Skin of body (tissue), 2 donors: ENCODE measurements around the gene CNOT6L. TPM values are rescaled to one million over a fixed set of nuclear protein-coding genes. Genes with fewer than 3 reads are reported as not detected.
"Not testable (repeated sequence)": the region's sequence is repeated elsewhere in the genome, so short reads cannot be mapped to it uniquely, and the experiment has no call there.

ENCODE experiments used
- DNase-seq: peaks from one replicate; lab custom pipeline; 2025; lab: John Stamatoyannopoulos, UW
- total RNA-seq: library from RNA; depleted of rRNA; stranded (reverse); fragments of >200 nt; gene quantifications from one replicate; pipeline ENCODE4 v1.2.3, GENCODE V29; 2014

Gene CNOT6L
- total RNA-seq, 1 donor from 2014 or later, result 39.3 TPM

GRCh38 chr4:77782102-77782835 lies 36.9 kb downstream of the CNOT6L start:
- no peak for DNase-seq

DNA sequence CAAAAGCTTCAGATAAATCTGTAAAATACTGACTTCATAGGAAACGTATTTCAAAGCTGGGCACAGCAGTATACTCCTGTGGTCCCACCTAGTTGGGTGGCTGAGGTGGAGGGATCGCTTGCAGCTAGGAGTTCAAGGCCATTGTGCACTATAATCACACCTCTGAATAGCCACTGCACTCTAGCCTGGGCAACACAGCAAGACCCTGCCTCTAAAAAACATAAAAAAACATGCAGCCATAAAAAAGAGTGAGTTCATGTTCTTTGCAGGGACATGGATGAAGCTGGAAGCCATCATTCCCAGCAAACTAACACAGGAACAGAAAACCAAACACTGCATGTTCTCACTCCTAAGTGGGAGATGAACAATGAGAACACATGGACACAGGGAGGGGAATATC lies 38.4 kb downstream of the CNOT6L start:
- not testable (repeated sequence) for DNase-seq

DNA sequence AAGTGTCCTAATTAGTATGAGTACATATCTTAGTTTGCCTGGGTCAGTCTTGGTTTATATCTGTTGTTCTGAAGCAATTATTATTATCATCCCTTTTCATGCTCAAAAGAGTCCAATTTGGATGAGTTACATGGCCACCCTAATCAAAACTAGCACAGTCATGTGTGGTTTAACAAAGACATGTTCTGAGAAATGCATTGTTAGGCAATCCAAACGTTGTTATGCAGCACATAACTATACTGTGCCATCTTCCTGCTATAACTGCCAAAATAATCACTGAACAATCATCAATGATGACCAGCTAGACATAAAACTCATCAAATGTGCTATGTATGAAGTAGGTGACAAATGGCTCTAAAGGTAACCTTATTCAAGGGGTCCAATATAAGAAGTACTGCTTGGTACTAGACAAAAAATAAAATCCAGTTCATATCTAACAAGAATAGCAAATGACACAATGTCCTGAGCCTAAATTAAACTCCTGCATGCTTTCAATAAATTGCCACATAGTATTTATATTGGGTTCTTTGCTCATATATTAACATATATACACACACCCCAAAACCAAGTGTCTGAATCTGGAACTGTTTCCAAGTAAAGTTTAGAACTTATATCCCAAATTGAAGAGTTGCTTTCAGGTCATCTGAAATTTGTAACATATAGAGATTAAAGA lies 41.9 kb downstream of the CNOT6L start:
- no peak for DNase-seq

DNA sequence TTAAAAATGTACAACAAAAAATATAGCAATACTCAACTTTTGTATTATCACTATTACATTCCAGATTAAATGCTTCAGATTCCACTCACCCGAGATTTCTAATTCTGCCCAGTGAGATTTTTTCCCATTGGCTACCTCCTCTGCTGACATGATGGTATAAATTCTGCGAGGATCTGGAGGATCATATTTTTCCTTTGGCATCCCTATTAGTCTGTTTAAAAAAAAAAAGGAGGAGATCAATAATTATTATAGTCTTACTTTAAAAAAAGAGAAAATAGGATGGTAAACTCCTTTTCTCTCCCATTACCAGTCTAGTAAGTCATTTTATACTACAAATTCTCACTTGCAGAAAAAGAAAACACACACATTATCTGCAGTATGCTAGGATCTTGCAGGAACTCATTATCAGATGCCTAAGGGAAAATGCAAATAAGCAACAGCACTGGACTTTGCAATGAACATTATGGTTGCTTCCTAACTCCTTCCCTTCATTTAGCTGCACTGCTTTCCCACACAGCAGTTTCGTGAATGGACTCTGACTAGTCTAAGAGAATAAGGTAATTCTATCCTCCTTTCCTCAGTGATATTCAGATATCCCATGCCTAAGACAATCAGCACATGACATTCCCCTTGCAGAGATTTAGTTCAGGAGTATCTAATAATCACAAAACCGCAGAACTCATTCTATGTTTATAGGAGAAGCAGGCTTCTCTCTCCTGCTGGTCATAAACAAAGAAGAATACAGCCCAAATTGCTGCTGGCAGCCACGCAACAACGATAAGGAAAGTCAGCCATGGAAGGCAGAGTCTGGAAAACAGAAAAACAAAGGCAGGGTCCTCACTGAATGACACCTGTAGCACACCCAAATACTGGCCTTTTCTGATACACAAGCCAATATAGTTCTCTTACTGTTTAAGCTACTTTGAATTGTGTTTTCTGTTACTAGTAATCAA lies 42.7 kb downstream of the CNOT6L start:
- no peak for DNase-seq

DNA sequence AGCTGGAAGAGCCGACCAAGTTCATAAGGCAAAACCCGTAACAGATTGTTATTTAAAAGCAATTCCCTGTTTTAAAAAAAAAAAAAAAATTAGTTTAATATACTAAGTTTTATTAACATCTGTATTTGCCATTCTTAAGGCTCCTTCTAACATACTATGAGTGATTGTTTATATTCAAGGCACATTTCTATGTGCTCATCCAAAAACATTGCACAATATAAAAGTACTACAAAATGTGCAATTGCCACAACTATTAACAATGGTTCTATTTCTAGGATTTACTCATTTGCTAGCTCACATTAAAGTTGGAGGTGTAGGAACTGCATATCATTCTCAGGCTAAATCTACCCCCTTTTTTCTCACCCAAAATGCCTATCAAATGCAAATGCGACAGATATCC lies 46.1 kb downstream of the CNOT6L start:
- no peak for DNase-seq

DNA sequence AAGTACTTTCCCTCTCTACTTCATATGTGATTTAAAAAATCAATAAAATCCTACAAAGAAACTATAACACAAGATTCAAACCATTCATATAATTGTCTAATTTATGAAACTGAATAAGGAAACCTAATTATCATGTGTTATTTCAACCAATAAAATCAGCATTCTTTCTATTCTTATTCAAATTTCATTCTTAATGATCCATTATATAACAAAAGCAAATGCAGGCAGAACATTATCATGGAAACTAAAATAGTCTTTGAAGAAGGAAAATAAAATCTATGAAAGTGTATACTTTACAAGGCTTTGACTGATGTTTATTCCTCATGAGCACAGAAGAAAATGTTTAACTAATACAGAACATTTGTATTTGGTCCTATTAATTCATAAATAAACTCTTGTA lies 47.6 kb downstream of the CNOT6L start:
- no peak for DNase-seq

DNA sequence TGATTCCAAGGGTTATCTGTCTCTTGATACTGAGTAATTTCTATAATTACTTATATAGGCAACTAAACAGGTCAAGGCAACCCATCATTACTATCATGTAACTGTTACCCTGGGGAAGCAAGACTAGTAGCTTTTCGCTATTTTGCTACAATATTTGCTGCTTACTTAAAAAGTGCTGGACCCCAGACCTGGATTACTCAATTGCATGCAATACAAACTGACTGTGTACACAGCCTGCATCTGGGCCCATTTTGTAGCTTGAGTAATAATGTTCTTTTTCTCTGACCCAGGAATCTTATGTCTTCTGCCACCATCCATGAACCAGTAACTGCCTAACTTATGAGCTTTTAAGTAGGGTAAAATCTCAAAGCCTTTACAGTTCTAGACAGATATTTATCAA lies 53.4 kb downstream of the CNOT6L start:
- DNase-seq, result no peak

DNA sequence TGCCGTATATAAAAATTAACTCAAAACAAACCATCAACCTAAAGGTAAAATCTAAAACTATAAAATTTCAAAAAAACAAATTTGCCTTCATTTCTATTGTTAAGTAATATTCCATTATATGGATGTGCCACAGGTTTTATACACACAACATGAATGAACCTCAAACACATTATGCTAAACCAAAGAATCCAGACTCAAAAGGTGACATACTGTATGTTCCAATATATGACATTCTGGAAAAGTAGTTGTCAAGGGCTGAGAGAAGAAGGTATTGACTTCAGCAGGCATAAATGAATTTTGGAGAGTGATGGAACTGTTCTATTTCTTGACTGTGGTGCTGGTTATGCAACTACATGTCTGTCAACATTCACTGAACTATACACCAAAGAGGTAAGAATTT lies 56.6 kb downstream of the CNOT6L start:
- DNase-seq, result no peak

- no peak for DNase-seq
Measured at GRCh38 chr4:77761595-77761994, 57.6 kb downstream of the CNOT6L start.

DNA sequence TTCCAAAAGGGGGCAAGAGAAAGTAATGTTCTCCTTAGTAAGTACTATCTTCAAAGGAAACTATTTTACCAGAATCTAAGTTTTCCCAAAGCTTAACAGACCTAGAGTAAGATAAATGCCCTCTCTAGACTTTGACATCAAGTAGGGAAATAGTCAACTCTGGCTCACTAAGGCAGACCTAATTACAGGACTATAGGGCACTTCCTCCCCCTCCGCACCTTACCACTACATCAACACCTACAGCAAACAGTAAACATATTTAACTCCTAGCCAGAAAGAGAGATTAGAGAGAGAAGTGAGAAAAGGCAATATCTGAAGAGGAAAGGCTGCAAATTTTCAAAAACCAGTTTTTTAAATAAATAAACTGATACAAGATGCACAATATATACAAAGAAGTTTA lies 60.4 kb downstream of the CNOT6L start:
- no peak for DNase-seq

DNA sequence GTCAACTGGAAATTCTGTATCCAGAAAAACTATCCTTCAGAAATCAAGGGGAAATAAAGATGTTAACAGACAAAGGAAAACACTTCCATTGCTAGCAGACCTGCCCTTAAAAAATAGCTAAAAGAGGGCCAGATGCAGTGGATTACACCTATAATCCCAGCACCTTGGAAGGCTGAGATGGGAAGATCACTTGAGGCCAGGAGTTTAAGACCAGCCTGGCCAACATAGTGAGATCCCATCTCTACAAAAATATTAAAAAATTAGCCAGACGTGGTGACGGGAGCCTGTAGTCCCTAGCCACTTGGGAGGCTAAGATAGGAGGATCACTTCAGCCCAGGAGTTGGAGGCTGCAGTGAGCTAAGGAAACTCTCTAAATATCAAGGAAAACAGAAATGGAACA lies 67.4 kb downstream of the CNOT6L start:
- DNase-seq, result no peak

DNA sequence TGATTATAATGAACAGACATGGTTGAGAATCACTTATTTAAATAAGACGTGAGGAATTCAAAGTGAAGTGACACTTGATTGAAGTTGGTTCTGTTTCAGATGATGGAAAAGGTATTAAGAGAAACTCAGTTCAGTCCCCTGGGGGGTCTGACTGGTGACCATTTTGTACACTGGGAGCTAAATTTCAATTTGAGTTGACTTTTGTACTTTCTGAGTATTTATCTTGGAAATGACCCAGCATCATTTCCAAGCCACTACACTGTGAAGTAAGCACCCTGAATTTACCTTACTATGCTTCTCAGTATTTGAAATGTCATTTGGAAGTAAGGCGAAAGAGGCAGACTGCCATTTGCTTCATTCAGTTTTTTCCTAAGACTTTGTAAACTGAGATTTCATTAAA lies 73.4 kb downstream of the CNOT6L start:
- no peak for DNase-seq

DNA sequence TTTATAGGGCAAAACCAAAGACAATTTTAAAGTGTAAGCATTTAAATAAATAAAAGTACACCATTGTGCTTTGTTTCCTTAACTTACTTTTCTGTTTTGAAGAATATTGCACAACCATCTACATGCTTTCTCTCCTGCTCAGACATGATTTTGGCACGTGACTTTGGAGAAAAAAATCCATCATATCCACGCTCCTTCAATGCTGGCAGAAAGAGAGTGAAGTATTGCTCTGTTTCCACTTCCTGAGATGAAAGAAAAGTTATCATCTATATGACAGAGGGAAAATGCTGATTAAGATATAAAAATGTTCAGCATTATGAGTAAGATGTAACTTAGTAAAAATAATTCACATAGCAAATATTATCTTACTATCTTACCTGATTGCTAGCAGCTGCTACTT lies 77.1 kb downstream of the CNOT6L start:
- DNase-seq, result no peak

- DNase-seq, result no peak
Measured at GRCh38 chr4:77740480-77740879, 78.7 kb downstream of the CNOT6L start.

DNA sequence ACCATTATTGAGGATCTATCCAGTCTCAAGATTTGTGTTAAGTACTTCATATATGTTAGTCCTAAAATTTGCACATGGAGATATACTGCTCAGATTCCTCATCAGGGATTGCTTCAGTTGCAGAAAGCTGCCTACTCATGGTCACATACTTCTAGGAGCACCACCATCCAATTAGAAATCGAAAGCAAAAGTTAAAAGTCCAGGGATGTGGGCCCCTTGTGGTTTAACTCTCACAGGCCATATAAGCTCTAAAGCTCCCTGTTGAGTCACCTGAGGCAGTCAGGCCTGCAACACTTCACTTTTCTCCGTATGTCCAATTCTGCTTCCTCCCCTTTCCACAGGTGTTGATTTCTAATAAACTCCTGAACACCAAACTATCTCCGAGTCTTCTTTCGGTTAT lies 84.2 kb downstream of the CNOT6L start:
- no peak for DNase-seq

- DNase-seq, result no peak
Measured at GRCh38 chr4:77731656-77732055, 87.5 kb downstream of the CNOT6L start.

DNA sequence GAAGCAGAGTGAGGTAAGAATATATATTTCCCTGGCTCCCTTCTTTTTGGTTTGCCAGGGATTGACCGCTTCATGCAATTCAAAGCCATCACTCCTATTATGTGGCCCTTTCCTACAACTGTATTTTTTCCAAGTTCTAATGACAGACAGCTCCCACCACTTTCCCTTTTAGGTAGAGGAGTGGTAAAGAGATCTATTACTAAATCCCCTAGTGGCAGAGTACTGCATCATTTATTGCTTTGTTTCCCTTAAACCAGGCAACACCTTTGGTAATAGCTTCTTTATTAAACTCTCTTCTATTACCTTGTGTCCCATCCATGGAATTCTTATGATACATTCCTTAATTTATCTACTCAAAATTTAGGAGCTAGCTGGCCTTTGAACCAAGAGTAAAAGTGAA lies 90.7 kb downstream of the CNOT6L start:
- DNase-seq, result no peak

- DNase-seq, result no peak
Measured at GRCh38 chr4:77721073-77721472, 98.1 kb downstream of the CNOT6L start.

DNA sequence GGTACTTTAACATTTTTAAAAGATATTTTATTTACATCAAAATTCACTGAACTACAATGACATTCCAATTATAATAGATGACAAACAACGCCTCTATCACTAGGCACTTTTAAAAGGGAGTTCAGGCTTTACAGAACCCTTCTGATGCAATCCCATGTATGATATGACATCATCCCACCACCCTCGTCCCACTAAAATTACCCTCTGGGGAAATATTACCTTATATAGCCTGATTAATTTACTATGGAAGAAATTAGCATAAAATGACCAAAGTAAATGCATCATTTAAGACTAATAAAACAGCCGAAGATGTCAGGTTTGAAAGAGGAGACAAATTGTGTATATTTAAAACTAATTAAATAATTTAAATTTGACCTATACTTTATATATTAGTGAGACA lies 100.7 kb downstream of the CNOT6L start:
- not testable (repeated sequence) for DNase-seq

DNA sequence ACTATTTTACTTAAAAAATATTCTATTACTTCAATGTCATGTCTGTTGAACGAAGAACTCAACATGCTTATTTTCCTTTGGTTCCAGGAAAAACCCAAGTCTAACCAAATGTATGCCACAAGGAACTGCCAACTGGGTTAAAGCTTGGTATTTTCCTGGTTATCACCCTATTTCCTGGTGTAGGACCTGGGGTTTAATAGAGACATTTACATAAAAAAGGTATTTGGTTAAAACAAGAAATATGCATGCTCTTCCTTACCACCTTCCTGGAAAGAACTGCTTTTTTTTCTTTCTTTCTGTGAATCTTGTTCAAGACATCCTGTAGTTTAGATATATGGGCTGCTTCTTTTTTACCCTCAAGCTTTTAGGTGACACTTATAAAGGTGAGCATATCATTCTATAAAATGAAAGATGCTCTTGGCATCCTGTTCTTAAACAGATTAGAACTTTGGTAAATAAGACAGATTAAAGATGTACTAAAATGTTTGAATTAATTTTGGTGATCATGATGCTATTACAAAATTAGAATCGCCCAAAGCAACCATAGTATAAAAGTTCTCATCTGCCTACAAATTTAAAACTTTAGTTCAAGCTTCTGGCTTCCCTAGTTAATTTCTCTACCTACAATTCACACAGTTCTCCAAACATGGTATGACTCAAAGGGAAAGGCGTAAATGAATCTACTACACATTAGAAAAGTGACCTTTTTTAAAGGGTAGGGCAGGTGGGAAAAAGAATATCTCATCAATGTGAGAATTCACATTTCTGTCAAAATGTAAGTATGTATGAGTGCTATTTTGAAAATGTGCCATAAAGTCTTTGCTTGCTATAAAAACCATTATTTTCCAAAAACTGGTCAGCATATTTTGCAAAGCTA lies 103.5 kb downstream of the CNOT6L start:
- DNase-seq, result no peak

DNA sequence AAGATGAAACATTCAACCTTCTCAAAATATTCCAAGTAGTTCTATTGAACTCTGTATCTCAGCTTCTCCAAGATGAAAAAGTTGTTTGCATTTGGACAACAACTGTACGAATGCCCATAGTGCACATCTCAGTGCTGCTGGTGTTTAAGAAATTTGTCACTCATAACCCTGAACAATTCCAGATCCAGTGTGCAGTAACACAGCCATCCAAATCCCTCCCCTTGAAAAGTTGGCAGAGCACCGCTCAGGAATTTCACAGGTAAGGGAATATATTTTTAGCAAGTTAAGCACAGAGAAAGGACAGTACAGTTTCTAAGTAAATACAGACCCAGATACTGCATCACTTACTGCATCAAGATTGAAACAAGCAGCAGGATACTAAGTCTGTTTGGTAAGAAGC lies 104.7 kb downstream of the CNOT6L start:
- no peak for DNase-seq
